Smooth muscle cell of the brain vasculature (primary cell): ENCODE data around the gene DIS3L2.

Experiments used
- DNase-seq: peaks from one replicate; pipeline ENCODE4 v3.0.0-alpha.2; 2012; ENCODE audit warnings: low read depth, low spot score

Gene DIS3L2

DNA sequence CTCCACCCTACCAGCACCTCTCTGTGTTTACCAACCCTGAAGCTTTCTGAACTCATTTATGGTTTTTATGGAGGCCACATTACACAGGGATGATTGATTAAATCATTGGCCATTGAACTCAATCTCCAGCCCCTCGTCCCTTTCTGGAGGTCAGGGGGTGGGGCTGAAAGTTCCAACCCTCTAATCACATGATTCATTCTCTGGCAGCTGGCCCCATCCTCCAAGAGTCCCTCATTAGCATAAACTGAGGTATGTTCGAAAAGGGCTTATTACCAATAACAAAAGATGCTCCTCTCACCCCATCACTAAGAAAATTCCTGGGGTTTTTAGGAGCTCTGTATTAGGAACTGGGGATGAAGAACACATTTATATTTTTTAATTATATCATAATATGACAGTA, 92.3 kb downstream of the DIS3L2 start:
- no peak for DNase-seq

- no peak for DNase-seq
These were observed 96.8 kb downstream of the DIS3L2 start for GRCh38 chr2:232058063-232058877.

DNA sequence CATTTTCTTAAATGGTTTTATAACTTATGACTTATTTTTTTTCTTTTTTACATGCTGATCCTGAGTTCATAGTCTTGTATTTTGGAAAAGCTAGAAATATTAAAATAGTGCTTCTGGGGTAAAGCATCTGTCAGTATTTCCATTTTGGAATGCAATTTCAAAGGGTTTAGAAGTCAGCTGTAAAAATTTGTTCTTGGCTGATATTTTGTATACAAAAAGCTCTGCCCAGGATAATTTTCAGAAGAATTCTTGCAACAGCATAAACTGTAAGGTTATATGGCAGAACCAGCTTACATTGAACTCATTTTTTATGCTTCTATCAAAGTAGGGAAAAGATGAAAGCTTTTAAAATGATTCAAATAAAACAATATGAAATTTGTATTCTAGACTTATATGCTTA, 97.4 kb downstream of the DIS3L2 start:
- DNase-seq, result no peak

- no peak for DNase-seq
These were observed 99.8 kb downstream of the DIS3L2 start for GRCh38 chr2:232061265-232061664.

GRCh38 chr2:232073026-232073425, 111.5 kb downstream of the DIS3L2 start:
- no peak for DNase-seq

- DNase-seq, result no peak
These were observed 112.2 kb downstream of the DIS3L2 start for GRCh38 chr2:232073699-232074098.

- no peak for DNase-seq
These were observed 113.6 kb downstream of the DIS3L2 start for GRCh38 chr2:232075080-232075479.

- DNase-seq, result no peak
These were observed 114.3 kb downstream of the DIS3L2 start for GRCh38 chr2:232075859-232076258.

DNA sequence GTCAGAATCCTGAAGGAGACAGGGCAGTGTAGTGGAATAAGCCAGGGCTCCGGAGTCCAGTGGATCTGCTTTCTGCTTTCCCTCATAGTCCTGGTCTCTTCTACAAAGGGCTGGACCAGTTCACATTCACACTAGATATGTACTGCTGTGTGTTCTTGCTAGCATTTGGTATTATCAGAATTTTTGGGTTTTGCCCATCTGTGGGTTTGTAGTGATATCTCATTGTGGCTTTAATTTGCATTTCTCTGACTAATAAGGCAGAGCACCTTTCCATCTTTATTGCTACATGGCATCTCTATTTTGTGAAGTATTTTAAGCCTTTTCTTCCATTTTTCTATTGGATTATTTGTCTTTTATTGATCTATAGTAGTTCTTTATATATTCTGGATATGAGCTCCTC, 114.8 kb downstream of the DIS3L2 start:
- DNase-seq, result no peak

DNA sequence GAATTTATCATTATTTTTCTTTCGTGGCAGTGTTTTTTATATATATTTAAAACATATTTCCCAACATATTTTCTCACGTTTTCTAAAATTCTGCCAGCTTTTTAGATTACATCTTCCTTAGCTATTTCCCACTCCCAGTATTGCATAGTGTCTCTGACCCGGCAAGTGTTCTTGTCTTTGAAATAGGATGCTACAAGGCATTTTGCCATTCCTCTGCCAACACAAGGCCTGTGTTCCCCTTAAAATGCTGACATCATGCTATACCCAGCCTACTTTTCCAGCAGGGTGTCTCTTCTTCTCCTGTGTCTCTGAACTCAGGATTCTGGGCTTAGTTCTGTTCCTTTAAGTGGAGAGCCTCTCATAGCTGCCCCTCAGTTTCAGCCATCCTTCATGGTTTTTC, 115.2 kb downstream of the DIS3L2 start:
- DNase-seq, result peak; percentile 3

DNA sequence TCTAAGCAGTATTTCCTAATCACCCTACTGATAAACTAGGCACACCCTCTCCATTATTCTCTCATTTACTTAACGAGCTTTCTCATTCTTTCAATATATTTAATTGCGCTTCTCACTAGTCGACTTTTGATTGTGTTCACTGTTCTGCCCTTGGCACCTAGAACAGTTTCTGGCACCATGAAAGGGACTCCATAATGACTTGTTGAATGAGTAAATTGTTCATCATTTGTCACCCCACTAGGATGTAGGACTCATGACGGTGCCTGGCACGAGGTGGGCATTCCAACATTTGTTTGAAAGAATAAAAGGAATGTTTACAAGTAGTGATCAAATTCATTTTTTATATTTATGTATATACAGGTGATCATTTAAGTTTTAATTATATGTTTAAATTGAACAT, 123.7 kb downstream of the DIS3L2 start:
- DNase-seq, result no peak

DNA sequence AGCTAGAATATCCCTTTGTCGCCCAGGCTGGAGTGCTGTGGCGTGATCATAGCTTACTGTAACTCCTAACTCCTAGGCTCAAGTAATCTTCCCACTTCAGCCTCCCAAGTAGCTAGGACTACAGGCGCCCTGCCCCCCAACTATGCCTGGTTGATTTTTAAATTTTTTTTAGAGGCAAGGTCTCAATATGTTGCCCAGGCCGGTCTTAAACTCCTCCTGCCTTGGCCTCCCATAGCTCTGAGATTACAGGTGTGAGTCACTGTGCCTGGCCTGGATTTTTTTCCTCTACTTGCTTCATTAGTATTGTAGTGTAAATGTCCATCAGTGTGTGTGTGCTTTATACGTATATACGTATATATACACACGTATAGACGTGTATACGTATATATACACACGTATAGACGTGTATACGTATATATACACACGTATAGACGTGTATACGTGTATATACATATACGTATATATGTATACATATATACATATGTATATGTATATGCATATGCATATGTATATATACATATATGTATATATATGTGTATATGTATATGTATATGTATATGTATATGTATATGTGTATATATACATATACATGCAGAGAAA, 124.4 kb downstream of the DIS3L2 start:
- DNase-seq, result no peak

DNA sequence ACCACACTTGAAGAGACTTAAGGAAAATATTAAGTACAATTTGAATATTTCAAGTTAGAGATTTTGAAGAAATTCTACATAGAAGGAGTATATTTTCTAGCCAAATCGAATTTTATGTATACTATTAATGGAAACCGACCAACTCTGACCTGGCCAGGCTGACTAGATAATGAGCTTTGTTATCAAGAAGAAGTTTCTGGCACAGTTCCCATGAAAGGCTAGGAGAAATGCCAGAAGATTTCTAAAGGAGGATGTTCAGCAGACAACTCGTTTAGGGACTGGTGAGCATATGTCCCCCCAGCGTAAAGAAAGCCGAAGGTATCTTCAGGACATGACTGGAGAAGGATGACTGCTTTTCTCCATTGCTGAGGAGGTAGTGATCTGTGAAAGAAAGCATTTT, 127.3 kb downstream of the DIS3L2 start:
- no peak for DNase-seq

DNA sequence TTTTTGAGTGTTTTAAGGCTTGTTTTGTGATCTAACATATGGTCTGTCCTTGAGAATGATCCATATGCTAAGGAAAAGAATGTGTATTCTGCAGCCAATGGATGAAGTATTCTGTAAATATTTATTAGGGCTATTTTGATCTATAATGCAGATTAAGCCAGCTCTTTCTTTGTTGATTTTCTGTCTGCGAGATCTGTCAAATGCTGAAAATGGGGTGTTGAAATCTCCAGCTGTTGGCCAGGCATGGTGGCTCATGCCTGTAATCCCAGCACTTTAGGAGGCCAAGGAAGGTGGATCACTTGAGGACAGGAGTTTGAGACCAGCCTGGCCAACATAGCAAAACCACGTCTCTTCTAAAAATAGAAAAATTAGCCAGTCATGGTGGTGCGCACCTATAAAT, 132.7 kb downstream of the DIS3L2 start:
- no peak for DNase-seq

DNA sequence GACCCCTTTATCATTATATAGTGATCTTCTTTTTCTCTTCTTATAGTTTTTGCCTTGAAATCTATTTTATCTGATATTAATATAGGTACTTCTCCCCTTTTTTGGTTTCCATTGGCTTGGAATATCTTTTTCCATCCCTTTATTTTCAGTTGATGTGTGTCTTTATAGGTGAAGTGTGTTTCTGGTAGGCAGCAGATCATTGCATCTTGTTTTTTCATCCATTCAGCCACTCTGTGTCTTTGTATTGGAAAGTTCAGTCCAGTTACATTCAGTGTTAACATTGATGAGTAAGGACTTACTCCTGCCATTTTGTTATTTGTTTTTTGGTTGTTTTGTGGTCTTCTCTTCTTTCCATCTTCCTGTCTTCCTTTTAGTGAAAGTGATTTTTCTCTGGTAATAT, 133.4 kb downstream of the DIS3L2 start:
- no peak for DNase-seq

DNA sequence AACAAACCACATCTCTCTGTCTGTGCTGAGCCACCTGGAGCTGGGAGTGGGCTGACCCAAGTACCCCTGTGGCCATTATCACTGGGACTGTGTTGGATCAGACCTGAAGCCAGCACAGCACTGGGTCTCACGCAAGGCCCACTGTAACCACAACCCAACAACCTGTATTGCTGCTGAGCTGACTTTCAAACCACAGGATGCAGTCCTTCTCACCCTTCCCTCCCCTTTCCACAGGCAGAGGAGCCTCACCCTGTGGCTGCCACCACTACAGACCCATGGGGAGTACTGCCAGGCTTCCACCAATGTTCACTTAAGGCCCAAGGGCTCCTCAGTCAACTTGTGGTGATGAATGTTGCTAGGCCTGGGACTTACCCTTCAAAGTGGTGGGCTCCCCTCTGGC, 135.7 kb downstream of the DIS3L2 start:
- no peak for DNase-seq

DNA sequence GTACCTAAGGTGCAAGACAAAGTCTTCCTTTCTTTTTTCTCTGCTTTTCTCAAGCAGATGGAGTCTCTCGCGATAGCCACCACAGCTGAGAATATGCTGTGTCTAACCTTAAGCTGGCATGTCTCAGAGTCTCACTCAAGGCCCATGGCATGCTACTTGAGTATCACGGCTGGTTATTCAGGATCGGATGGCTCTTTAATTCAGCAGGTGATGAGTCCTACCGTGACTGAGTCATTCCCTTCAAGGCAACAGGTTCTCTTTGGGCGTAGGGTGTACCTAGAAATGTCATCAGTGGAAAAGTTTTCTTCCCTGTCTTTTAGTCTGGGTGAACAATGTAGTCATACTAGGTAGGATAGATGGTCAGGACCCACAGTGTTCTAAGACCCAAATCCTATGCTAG, 136.2 kb downstream of the DIS3L2 start:
- DNase-seq, result no peak

DNA sequence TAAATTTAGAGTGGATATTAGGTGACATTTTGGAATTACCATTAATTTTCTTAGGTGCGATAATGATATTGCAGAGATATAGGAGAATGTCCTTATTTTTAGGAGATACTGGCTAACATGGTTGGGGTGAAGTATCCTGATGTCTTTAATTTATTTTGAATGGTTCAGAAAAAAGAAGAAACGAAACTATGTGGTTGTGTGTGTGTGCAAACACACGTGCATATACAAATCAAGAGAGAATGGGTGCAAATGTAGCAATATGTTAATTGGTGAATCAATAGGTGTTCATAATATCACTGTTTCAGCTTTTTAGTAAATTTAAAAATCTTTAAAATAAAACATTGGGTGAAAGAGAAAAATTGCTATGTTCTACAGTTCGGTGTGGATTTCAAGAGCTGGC, 140.9 kb downstream of the DIS3L2 start:
- DNase-seq, result no peak

DNA sequence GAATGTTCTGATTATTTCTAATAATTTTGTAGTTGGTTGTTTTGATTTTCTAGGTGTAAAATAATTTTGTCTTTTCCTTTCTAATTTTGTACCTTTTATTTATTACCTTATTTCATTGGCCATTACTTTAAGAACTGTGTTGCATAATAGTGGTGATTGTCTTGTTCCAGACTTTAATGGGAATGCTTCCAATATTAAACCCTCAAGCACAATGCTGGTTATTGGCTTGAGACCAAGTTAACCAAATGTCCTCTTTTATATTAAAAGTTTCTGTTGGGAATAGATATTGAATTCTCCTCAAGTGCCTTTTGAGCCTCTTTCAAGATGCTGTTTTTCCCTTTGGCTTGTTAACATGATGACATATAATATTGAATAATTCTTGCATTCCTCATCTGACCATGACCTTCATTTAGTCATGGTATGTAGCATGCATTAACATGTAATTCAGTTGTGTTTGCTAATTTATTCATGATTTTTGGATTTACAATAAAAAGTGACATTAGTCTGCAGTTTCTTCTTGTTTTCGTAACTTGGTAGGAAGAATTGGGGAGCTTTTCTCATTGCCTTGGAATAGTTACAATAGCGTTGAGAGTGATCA, 141.7 kb downstream of the DIS3L2 start:
- DNase-seq, result no peak

DNA sequence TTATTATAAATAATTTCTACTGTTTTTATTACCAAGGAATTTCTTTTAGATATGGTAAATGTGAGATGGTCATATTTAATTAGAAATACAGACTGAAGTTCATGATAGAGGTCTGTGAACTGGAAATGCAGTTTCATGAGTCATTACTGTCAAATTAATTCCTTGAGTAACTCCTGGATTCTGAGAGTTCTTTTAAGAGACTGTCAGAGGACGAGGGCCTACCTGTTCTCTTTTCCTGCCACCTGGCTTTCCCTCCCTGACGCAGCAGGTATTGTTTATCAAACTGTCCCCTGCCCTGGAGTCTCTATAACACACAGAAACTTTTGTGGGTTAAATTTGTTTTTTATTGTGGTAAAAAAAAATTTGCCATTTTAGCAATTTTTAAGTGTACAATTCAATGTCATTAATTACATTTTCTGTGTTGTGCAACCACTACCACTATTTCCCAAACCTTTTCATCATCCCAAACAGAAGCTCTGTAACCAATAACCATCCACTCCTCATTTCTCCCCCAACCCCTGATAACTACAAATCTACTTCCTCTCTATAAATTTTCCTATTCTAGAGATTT, 142.6 kb downstream of the DIS3L2 start:
- DNase-seq, result no peak

- DNase-seq, result no peak
These were observed 150.0 kb downstream of the DIS3L2 start for GRCh38 chr2:232111551-232111950.

DNA sequence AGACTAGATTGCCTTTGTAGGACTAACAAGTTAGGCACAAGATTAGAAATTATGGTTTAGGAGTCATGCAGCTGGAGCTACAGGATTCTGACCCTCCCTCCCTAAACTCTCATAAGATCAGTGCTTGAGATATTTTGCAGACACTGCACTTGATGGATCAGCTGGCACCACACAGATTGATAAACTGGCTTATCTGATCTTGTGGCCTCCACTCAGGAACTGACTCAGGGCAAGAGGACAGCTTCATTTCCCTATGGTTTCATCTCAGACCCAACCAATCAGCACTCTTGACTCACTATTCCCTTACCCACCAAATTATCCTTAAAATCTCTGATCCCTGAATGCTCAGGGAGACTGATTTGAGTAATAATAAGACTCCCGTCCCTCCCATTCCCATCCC, 152.3 kb downstream of the DIS3L2 start:
- no peak for DNase-seq
